ENCODE data around the gene FGD2. TPM values are rescaled to one million over a fixed set of nuclear protein-coding genes. Genes with fewer than 3 reads are reported as not detected.

The FGD2 gene, protein sequence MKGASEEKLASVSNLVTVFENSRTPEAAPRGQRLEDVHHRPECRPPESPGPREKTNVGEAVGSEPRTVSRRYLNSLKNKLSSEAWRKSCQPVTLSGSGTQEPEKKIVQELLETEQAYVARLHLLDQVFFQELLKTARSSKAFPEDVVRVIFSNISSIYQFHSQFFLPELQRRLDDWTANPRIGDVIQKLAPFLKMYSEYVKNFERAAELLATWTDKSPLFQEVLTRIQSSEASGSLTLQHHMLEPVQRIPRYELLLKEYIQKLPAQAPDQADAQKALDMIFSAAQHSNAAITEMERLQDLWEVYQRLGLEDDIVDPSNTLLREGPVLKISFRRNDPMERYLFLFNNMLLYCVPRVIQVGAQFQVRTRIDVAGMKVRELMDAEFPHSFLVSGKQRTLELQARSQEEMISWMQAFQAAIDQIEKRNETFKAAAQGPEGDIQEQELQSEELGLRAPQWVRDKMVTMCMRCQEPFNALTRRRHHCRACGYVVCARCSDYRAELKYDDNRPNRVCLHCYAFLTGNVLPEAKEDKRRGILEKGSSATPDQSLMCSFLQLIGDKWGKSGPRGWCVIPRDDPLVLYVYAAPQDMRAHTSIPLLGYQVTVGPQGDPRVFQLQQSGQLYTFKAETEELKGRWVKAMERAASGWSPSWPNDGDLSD
- 0.23 TPM in 1 of 2 replicates, not detected in the other for total RNA-seq

DNA sequence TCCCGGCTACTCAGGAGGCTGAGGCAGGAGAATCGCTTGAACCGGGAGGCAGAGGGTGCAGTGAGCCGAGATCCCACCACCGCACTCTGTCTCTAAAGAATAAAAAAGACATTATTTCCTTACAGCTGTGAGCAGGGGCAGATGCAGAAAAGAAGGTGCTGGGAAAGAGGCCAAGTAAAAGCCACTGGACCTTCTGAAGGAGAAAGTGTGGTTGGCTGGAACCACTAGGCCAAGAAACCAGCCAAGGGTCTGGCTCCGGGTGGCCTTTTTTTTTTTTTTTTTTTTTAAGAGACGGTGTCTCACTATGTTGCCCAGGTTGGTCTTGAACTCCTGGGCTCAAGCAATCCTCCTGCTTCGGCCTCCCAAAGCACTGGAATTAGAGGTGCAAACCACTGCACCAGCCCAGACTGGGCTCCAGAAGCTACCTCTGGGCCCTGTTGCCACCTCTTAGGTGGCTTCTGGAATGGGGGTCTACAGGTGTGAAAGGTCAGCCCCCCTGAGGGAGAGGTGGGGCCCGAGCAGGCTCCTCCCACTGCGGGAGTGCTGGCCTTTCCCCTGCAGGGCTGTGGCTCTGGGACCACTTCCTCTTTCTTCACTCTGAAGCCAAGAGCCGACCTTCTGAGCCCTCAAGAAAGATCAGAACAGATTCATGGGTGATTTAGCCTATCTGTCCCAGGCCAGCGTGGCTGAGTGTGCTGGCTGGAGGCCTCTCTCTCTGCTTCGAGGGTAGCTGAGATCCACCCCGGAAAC lies at the start of gene FGD2:
Gene FGD2, plus strand, starts transcription at position 595 of the 750 bp plus-strand sequence. CDS start 163 bp downstream, outside the sequence.

DNA sequence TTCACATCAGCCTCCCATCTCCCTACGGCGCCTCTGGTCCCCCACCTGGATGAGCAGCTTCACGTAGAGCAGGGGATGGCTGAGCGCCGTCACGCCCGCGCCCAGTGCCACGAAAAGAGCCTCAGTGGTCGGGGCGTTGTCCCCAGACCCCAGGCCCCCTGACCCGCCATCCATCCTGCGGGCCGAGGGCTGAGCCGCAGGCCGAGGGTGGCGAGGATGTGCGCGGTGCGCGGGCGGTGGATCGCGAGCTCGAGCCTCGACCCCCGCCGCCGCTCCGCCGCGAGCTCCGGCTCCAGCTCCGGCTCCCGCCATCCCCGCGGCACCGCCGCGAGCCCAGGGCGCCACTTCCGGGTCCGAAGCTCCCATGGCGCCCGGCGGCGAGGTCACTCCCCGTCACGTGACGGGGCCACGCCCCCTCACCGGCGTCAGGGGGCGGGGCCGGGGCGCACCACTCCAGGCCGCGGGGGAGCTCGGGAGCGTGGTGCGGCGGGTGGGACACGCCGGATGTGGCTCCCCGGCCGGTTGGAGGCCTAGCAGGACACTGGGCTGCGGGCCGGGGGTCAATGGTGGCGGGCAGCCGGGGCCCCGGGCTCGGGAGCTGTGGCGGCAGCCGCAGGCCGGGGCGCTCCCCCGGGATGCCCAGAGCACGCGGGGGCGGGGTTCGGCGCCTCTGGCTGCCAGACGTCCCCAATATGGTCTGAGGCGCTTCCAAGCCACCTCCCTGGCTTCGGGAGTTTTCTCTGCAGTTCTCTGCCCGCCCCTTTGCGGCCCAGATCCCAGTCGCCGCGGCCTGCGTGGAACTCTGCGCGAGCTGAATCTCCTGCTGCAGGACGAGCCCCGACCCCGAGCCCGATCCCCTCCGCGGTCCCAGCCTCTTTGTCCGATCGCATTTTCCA lies 19.4 kb upstream of the FGD2 start, which contains the start of gene MTCH1:
Gene MTCH1, minus strand, starts transcription at position 389 of the 896 bp plus-strand sequence. Its CDS starts 23 bp downstream, at position 366.

Other genes with a start within 250 kb of the FGD2 start
- 0.08 TPM in 1 of 2 replicates, not detected in the other for gene CPNE5, start 166.2 kb upstream of the FGD2 start, total RNA-seq
- gene PPIL1, start 130.9 kb upstream of the FGD2 start, total RNA-seq: 46.6 and 59.0 TPM in 2 replicates
- gene C6orf89, start 119.7 kb upstream of the FGD2 start, total RNA-seq: 19.9 and 22.3 TPM in 2 replicates
- gene PI16, start 50.9 kb upstream of the FGD2 start, total RNA-seq: not detected in 2 replicates
- 125 and 129 TPM in 2 replicates for gene MTCH1, start 19.5 kb upstream of the FGD2 start, total RNA-seq
- 16.2 and 49.0 TPM in 2 replicates for gene PIM1, start 164.5 kb downstream of the FGD2 start, total RNA-seq

Data from hair follicular keratinocyte (primary cell).